T-cell (primary cell): ENCODE data around the gene ATP5F1C. TPM values are rescaled to one million over a fixed set of nuclear protein-coding genes. Genes with fewer than 3 reads are reported as not detected.

Source experiments
- ATAC-seq, 4 experiments: fragments of 200-7000 bp in 3 of 4; fragments of 150-1000 bp in 1 of 4; cut with Tn5 transposase; replicated peaks in 1 of 4; 1 replicate in 3 of 4; 2 replicates in 1 of 4; pipeline ENCODE4 v1.10.0; 2021; ENCODE audit warnings: moderate library complexity in 3 of 4, mild to moderate bottlenecking in 2 of 4, moderate number of reproducible peaks in 1 of 4
- CTCF ChIA-PET, 2 donors: fragments of 300-600 bp; sonication (Branson Sonifier 250); formaldehyde crosslinking; loops; one replicate each; lab custom pipeline; 2022; ENCODE audit warnings: antibody characterized with exemption in 2 of 2; lab: Charles Lee
- POLR2A ChIA-PET, 2 donors: fragments of 300-600 bp; sonication (Branson Sonifier 250); formaldehyde crosslinking; loops; one replicate each; lab custom pipeline; 2022; ENCODE audit warnings: antibody characterized with exemption in 2 of 2; lab: Charles Lee
- DNase-seq, 35 experiments: peaks; one replicate each; pipeline versions ENCODE4 v3.0.0 to v3.0.0-alpha.2; 2013 to 2023
- H3K27ac ChIP-seq: one replicate; pipeline ENCODE4 v1.5.1; 2013; ENCODE audit warnings: low read length
- H3K27me3 ChIP-seq, 2 experiments: replicated peaks in 1 of 2; 1 replicate in 1 of 2; 2 replicates in 1 of 2; pipeline versions ENCODE4 v1.6.1 to v1.7.0; 2013; ENCODE audit warnings: low read length in 1 of 2, mixed read lengths in 1 of 2; ENCODE audit not compliant: control insufficient read depth in 2 of 2, insufficient read depth in 2 of 2; ENCODE audit errors: extremely low read depth in 1 of 2
- H3K36me3 ChIP-seq, 2 donors: 1 replicate in 1 of 2; 2 replicates in 1 of 2; pipeline versions ENCODE4 v1.6.1 to v1.7.0; 2013; ENCODE audit warnings: low read length in 1 of 2; ENCODE audit not compliant: control insufficient read depth in 2 of 2, insufficient read depth in 1 of 2; ENCODE audit errors: extremely low read depth in 1 of 2
- H3K4me1 ChIP-seq, 2 experiments: 1 replicate in 1 of 2; 2 replicates in 1 of 2; pipeline versions ENCODE4 v1.6.1 to v1.7.0; 2013; ENCODE audit warnings: low read length in 2 of 2, mixed read lengths in 1 of 2; ENCODE audit not compliant: insufficient read depth in 2 of 2, control insufficient read depth in 1 of 2; ENCODE audit errors: extremely low read depth in 1 of 2
- H3K4me3 ChIP-seq, 2 donors: 1 replicate in 1 of 2; 2 replicates in 1 of 2; pipeline versions ENCODE4 v1.5.1 to v1.7.0; 2013; ENCODE audit warnings: mild to moderate bottlenecking in 2 of 2, low read length in 1 of 2, moderate library complexity in 1 of 2; ENCODE audit not compliant: control insufficient read depth in 1 of 2; ENCODE audit errors: extremely low read depth in 1 of 2
- H3K9me3 ChIP-seq: 2 replicates; pipeline ENCODE4 v1.7.0; 2013
- H3K27ac Mint-ChIP-seq, 2 donors: one replicate each; pipeline ENCODE4 v1.8.0; 2020 to 2021; ENCODE audit warnings: mild to moderate bottlenecking in 2 of 2, mixed read lengths in 2 of 2
- H3K27me3 Mint-ChIP-seq, 2 donors: one replicate each; pipeline ENCODE4 v1.8.0; 2021 to 2022; ENCODE audit warnings: mixed read lengths in 2 of 2
- H3K36me3 Mint-ChIP-seq: one replicate; pipeline ENCODE4 v1.8.0; 2021; ENCODE audit warnings: mixed read lengths
- H3K4me1 Mint-ChIP-seq, 3 donors: one replicate each; pipeline ENCODE4 v1.8.0; 2020 to 2022; ENCODE audit warnings: mixed read lengths in 3 of 3, mild to moderate bottlenecking in 1 of 3
- H3K4me3 Mint-ChIP-seq, 3 donors: one replicate each; pipeline ENCODE4 v1.8.0; 2020 to 2022; ENCODE audit warnings: mild to moderate bottlenecking in 3 of 3, mixed read lengths in 3 of 3, moderate library complexity in 3 of 3
- H3K9me3 Mint-ChIP-seq, 3 donors: one replicate each; pipeline ENCODE4 v1.8.0; 2020 to 2022; ENCODE audit warnings: mixed read lengths in 3 of 3
- WGBS: methylation state at CpG from one replicate; pipeline ENCODE4 v1.1.5; 2013; ENCODE audit warnings: missing lambda C conversion rate; ENCODE audit not compliant: insufficient coverage; 5-methylcytosine and 5-hydroxymethylcytosine counted together
- total RNA-seq, 35 experiments: library from RNA in 6 of 35; stranded (reverse) in 6 of 35; fragments of 120-200 nt in 1 of 35; gene quantifications; one replicate each; pipeline versions ENCODE4 v1.2.1 to v1.2.4 and lab custom pipeline; 2013 to 2026

Gene ATP5F1C
- total RNA-seq, 5 donors from 2014 or later (not counting 1 experiment from before 2014, with no cell fraction given) = 94.4 to 132 (median 111) TPM

DNA sequence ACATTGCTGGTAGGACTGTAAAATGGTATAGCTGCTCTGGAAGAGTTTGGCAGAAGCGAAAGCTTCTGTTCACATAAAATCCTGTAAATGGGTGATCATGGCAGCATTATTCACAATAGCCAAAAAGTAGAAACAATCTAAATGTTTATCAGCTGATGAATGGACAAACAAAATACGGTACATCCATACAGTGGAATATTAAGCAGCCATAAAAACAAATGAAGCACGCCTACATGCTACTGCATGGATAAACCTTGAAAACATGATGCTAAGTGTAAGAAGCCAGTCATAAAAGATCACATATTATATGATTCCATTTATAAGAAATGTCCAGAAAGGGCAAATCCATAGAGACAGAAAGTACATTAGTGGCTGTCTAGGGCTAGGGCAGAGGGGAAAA, 32.9 kb upstream of the ATP5F1C start:
- POLR2A ChIA-PET = no interaction called here
- no peak for DNase-seq
- Mint-ChIP-seq H3K36me3 (peaks cover 60% of the 10 kb centered on the region), H3K9me3 (no peaks in the 10 kb centered on the region), H3K27me3 (no peaks in the 10 kb centered on the region), H3K27ac (no peak overlapping the region), H3K4me1 (no peaks in the 10 kb centered on the region), H3K4me3 (no peak overlapping the region)
- no peaks in the 10 kb centered on the region for H3K4me1 ChIP-seq
- CTCF ChIA-PET = no interaction called here
- peaks cover 11 to 63% of the 10 kb centered on the region in 2 donors for H3K36me3 ChIP-seq
- H3K27me3 ChIP-seq = no peaks in the 10 kb centered on the region
- H3K27ac ChIP-seq = no peak overlapping the region
- no peak overlapping the region for H3K4me3 ChIP-seq
- H3K9me3 ChIP-seq = no peaks in the 10 kb centered on the region
- 100% methylated on average over 1 of the region's 3 CpGs for WGBS
- no peak for ATAC-seq

DNA sequence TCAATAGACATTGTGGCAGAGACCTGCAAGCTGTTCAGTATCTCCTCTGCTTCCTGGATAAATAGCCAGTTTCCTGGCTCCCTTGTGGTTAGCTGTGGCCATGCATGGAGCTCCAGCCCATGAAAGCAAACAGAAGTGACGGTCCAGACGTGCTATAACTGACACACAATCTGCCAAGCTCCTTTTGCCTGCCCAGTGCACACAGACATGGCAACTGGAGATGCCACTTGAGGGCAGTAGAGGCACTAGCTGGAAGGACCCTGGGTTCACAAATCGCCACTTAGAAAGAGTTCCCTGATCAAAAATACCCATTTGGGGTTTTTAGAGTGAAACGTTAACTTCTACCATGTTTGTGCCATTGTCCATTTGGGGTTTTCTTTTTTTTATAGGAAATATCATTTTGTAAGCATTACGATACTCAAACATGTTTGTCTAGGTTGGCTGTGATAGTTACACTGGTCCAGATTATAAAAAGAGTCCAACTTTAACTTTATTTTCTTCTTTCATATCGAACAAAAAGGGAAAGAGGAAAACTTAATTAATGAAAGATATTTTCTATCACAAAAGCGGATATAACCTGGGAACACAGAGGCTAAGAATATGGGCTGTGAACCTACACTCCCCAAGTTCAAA, 31.5 kb upstream of the ATP5F1C start:
- Histone ChIP-seq H3K4me3 (no peak overlapping the region), H3K36me3 (peaks cover 9 to 71% of the 10 kb centered on the region in 2 donors), H3K27me3 (no peaks in the 10 kb centered on the region), H3K27ac (no peak overlapping the region), H3K4me1 (no peaks in the 10 kb centered on the region), H3K9me3 (no peaks in the 10 kb centered on the region)
- Mint-ChIP-seq H3K36me3 (peaks cover 63% of the 10 kb centered on the region), H3K9me3 (no peaks in the 10 kb centered on the region), H3K27ac (no peak overlapping the region), H3K27me3 (no peaks in the 10 kb centered on the region), H3K4me1 (no peaks in the 10 kb centered on the region), H3K4me3 (no peak overlapping the region)
- ChIA-PET POLR2A (no interaction called here), CTCF (interaction anchor here (0.9 to 2.0 kb wide), 3 partner anchors 31 to 231 kb away, joined by 3 to 6 read pairs (median 3); partner anchors contain the start of genes ATP5F1C (in 1 of the 2) and KIN (in 1 of the 2))
- ATAC-seq = no peak
- DNase-seq = peak in 11 of 35 experiments; percentile 1 to 40 (median 5)
- 87% methylated on average over 2 of the region's 7 CpGs for WGBS

DNA sequence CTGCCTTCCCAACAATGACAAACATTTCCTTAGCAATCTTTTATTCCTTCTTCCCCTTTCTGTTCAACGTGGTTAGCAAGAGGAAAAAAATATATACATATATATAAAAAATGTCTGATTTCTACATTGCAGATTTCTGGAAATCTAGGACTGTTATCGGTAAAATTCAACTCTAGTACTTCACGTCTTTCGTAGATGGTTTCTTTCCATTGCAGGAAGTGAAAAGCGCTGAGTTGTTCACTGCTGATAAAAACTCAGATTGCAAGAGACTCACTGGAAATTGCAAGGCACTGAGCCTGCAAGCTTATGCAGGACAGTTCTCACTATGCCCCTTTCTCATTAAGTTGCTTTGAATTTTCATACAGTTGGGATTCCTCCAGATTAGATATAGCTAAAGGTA, 24.0 kb upstream of the ATP5F1C start:
- no peak for ATAC-seq

DNA sequence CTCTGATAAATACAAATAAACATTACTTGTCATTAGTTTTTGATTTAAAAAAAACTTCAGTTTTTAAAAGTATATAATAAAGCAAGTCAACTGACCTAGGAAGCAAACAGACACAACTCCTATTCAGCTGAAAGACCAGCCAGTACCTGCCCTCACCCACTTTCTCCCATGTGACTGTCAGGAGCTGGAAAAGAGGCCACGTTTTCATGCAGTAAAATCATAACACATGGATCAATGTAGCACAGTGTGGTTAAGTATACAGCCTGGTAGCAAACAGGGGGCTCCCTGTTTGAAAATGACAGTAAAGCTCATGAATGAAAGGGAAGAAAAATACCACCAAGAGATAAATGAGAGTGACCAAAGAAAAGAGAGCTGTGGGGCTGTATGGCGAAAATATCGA, 21.7 kb upstream of the ATP5F1C start:
- no peaks in the 10 kb centered on the region for H3K9me3 ChIP-seq
- H3K27ac Mint-ChIP-seq = no peak overlapping the region
- no peaks in the 10 kb centered on the region for H3K9me3 Mint-ChIP-seq
- H3K36me3 ChIP-seq = peaks cover 3 to 66% of the 10 kb centered on the region in 2 donors
- H3K4me3 ChIP-seq = no peak overlapping the region
- H3K27ac ChIP-seq = no peak overlapping the region
- WGBS = 100% methylated on average over 2 of the region's 3 CpGs
- H3K4me3 Mint-ChIP-seq = no peak overlapping the region
- H3K27me3 Mint-ChIP-seq = no peaks in the 10 kb centered on the region
- no peak for ATAC-seq
- no peak for DNase-seq
- peaks cover 58% of the 10 kb centered on the region for H3K36me3 Mint-ChIP-seq
- no peaks in the 10 kb centered on the region for H3K4me1 ChIP-seq
- ChIA-PET POLR2A (interaction anchor here in 1 of 2 donors (0.5 kb wide), 1 partner anchor 17 kb away, joined by 3 read pairs; no protein-coding TSS in a partner anchor), CTCF (no interaction called here)
- H3K4me1 Mint-ChIP-seq = no peaks in the 10 kb centered on the region
- no peaks in the 10 kb centered on the region for H3K27me3 ChIP-seq

More for the DNA sequence above, 24.0 kb upstream of the ATP5F1C start:
- H3K4me1 Mint-ChIP-seq = no peaks in the 10 kb centered on the region
- H3K27me3 Mint-ChIP-seq = no peaks in the 10 kb centered on the region
- H3K27ac ChIP-seq = no peak overlapping the region
- H3K9me3 Mint-ChIP-seq = no peaks in the 10 kb centered on the region
- peaks cover 3 to 76% of the 10 kb centered on the region in 2 donors for H3K36me3 ChIP-seq
- H3K4me3 Mint-ChIP-seq = no peak overlapping the region
- H3K4me1 ChIP-seq = no peaks in the 10 kb centered on the region
- H3K36me3 Mint-ChIP-seq = peaks cover 58% of the 10 kb centered on the region
- no peak overlapping the region for H3K4me3 ChIP-seq
- H3K27ac Mint-ChIP-seq = no peak overlapping the region
- ChIA-PET POLR2A (no interaction called here), CTCF (no interaction called here)
- H3K9me3 ChIP-seq = no peaks in the 10 kb centered on the region
- DNase-seq = no peak
- 65% methylated on average over 4 of the region's 5 CpGs for WGBS
- H3K27me3 ChIP-seq = no peaks in the 10 kb centered on the region

DNA sequence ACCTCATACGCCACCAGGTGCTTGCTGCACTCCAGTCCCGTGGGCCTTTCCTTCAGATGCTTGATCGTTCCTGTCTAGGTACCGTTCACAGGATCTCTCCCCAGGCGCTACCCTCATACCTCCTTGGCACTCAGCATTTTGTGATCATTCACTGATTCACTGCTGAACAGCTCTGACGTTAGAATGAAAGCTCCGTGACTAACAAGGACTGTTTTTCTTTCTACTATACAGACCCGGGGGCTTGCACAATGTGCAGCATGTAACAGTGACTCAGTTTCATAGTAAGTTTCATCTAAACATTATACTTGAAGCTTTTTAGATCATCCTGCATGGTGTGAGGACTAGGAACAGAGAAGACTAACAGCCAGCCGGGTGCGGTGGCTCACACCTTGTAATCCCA, 20.8 kb upstream of the ATP5F1C start:
- Histone ChIP-seq H3K4me3 (no peak overlapping the region), H3K4me1 (no peaks in the 10 kb centered on the region), H3K27ac (no peak overlapping the region), H3K9me3 (no peaks in the 10 kb centered on the region), H3K27me3 (no peaks in the 10 kb centered on the region), H3K36me3 (peaks cover 3 to 57% of the 10 kb centered on the region in 2 donors)
- H3K4me3 Mint-ChIP-seq = no peak overlapping the region
- CTCF ChIA-PET = no interaction called here
- POLR2A ChIA-PET = no interaction called here
- ATAC-seq = no peak
- H3K27ac Mint-ChIP-seq = no peak overlapping the region
- H3K36me3 Mint-ChIP-seq = peaks cover 60% of the 10 kb centered on the region
- no peaks in the 10 kb centered on the region for H3K4me1 Mint-ChIP-seq
- H3K27me3 Mint-ChIP-seq = no peaks in the 10 kb centered on the region
- H3K9me3 Mint-ChIP-seq = no peaks in the 10 kb centered on the region
- over 99% methylated on average over 8 of the region's 10 CpGs for WGBS
- no peak for DNase-seq

DNA sequence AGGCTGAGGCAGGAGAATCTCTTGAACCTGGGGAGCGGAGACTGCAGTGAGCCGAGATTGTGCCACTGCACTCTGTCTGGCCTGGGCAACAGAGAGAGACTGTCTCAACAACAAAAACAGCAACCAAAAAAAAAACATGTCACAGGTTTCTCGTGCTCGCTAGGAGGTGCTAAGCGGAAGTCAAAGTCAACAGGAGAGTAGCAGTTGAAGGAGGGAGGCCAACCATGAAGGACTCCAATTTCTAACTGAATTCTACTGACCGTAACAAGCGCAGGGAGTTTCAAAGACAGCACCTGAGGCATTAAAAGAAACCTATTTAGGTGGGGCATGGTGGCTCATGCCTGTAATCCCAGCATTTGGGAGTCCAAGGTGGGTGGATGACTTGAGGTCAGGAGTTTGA, 19.6 kb upstream of the ATP5F1C start:
- no peak overlapping the region for H3K4me3 ChIP-seq
- no peaks in the 10 kb centered on the region for H3K9me3 ChIP-seq
- Mint-ChIP-seq H3K27me3 (no peaks in the 10 kb centered on the region), H3K4me3 (no peak overlapping the region), H3K4me1 (no peaks in the 10 kb centered on the region), H3K36me3 (peaks cover 60% of the 10 kb centered on the region), H3K27ac (no peak overlapping the region), H3K9me3 (no peaks in the 10 kb centered on the region)
- peaks cover 3 to 55% of the 10 kb centered on the region in 2 donors for H3K36me3 ChIP-seq
- no peaks in the 10 kb centered on the region for H3K27me3 ChIP-seq
- 100% methylated on average over 5 of the region's 7 CpGs for WGBS
- ChIA-PET POLR2A (interaction anchor here in 1 of 2 donors (0.6 kb wide), 2 partner anchors 9 to 80 kb away, joined by 6 read pairs; no protein-coding TSS in a partner anchor), CTCF (interaction anchor here in 1 of 2 donors (0.6 to 0.7 kb wide), 2 partner anchors 9 to 1373 kb away, joined by 3 to 4 read pairs; no protein-coding TSS in a partner anchor)
- no peak overlapping the region for H3K27ac ChIP-seq
- H3K4me1 ChIP-seq = no peaks in the 10 kb centered on the region
- DNase-seq = no peak
- ATAC-seq = no peak
